Hepatocyte (in vitro differentiated cells): ENCODE measurements around the gene PROCR.

Source experiments
- CTCF ChIP-seq: fragments of 200-600 bp; sonication (generic); IDR thresholded peaks from 2 replicates; pipeline ENCODE4 v1.5.1; 2016; ENCODE audit warnings: antibody characterized with exemption, mild to moderate bottlenecking; ENCODE audit not compliant: poor library complexity
- EZH2 ChIP-seq: fragments of 200-600 bp; sonication (generic); IDR thresholded peaks from 2 replicates; pipeline ENCODE4 v1.6.1; 2016; ENCODE audit warnings: antibody characterized with exemption, mild to moderate bottlenecking, borderline replicate concordance

GRCh38 chr20:35172434-35172806 lies 548 bp downstream of the PROCR start:
- TF ChIP-seq CTCF (no peak), EZH2 (no peak)
